Hepatocyte (in vitro differentiated cells): ENCODE measurements around the gene SELENOM.

Experiments
- CTCF ChIP-seq: fragments of 200-600 bp; sonication (generic); IDR thresholded peaks from 2 replicates; pipeline ENCODE4 v1.5.1; 2016; ENCODE audit warnings: antibody characterized with exemption, mild to moderate bottlenecking; ENCODE audit not compliant: poor library complexity
- EZH2 ChIP-seq: fragments of 200-600 bp; sonication (generic); IDR thresholded peaks from 2 replicates; pipeline ENCODE4 v1.6.1; 2016; ENCODE audit warnings: antibody characterized with exemption, mild to moderate bottlenecking, borderline replicate concordance

GRCh38 chr22:31124290-31124689 is 16.9 kb upstream of the SELENOM start:
- TF ChIP-seq CTCF (no peak), EZH2 (no peak)
